Measurements from ENCODE around the gene DCXR.

Gene DCXR

GRCh38 chr17:82031303-82031884 is 6.1 kb downstream of the DCXR start, which contains the start of gene RAC3:
Gene RAC3 (plus strand): TSS chr17:82031678. CDS start chr17:82031762, 84 bp downstream.
- Histone ChIP-seq H3K4me2 (ENCODE audit: low read length) (peak within 1 kb of the TSS; percentile 87), H3K4me3 (ENCODE audit: low read length) (peak within 1 kb of the TSS; percentile 66), H3K9ac (ENCODE audit: low read depth, low read length) (peak within 1 kb of the TSS; percentile 30), H3K4me1 (ENCODE audit: control insufficient read depth, insufficient read depth, low read length) (peaks cover 18% of the 10 kb centered on the region), H3K27me3 (ENCODE audit: control insufficient read depth, insufficient read depth, low read length) (no peaks in the 10 kb centered on the region), H3K9me3 (replicated peaks; ENCODE audit: low read length) (no peaks in the 10 kb centered on the region), H3K36me3 (ENCODE audit: insufficient read depth, low read length) (no peaks in the 10 kb centered on the region)

GRCh38 chr17:82030470-82031302 is 6.8 kb downstream of the DCXR start:
- peak overlapping the region; percentile 87 for H3K4me2 ChIP-seq (ENCODE audit: low read length)
- H3K27me3 ChIP-seq (ENCODE audit: control insufficient read depth, insufficient read depth, low read length) = no peaks in the 10 kb centered on the region
- peaks cover 14% of the 10 kb centered on the region for H3K4me1 ChIP-seq (ENCODE audit: control insufficient read depth, insufficient read depth, low read length)
- no peaks in the 10 kb centered on the region for H3K36me3 ChIP-seq (ENCODE audit: insufficient read depth, low read length)
- peak overlapping the region; percentile 66 for H3K4me3 ChIP-seq (ENCODE audit: low read length)
- no peaks in the 10 kb centered on the region for H3K9me3 ChIP-seq (replicated peaks; ENCODE audit: low read length)
- peak overlapping the region; percentile 30 for H3K9ac ChIP-seq (ENCODE audit: low read depth, low read length)

GRCh38 chr17:82029990-82030469 is 7.5 kb downstream of the DCXR start:
- H3K4me3 ChIP-seq (ENCODE audit: low read length) = no peak overlapping the region
- peak overlapping the region; percentile 87 for H3K4me2 ChIP-seq (ENCODE audit: low read length)
- H3K9me3 ChIP-seq (replicated peaks; ENCODE audit: low read length) = no peaks in the 10 kb centered on the region
- no peaks in the 10 kb centered on the region for H3K27me3 ChIP-seq (ENCODE audit: control insufficient read depth, insufficient read depth, low read length)
- H3K36me3 ChIP-seq (ENCODE audit: insufficient read depth, low read length) = no peaks in the 10 kb centered on the region
- H3K4me1 ChIP-seq (ENCODE audit: control insufficient read depth, insufficient read depth, low read length) = peaks cover 14% of the 10 kb centered on the region
- H3K9ac ChIP-seq (ENCODE audit: low read depth, low read length) = no peak overlapping the region

GRCh38 chr17:82029391-82029790 is 8.1 kb downstream of the DCXR start:
- peaks cover 14% of the 10 kb centered on the region for H3K4me1 ChIP-seq (ENCODE audit: control insufficient read depth, insufficient read depth, low read length)
- no peak overlapping the region for H3K4me3 ChIP-seq (ENCODE audit: low read length)
- no peak overlapping the region for H3K4me2 ChIP-seq (ENCODE audit: low read length)
- no peaks in the 10 kb centered on the region for H3K9me3 ChIP-seq (replicated peaks; ENCODE audit: low read length)
- no peaks in the 10 kb centered on the region for H3K27me3 ChIP-seq (ENCODE audit: control insufficient read depth, insufficient read depth, low read length)
- no peaks in the 10 kb centered on the region for H3K36me3 ChIP-seq (ENCODE audit: insufficient read depth, low read length)
- H3K9ac ChIP-seq (ENCODE audit: low read depth, low read length) = no peak overlapping the region

- Histone ChIP-seq H3K9ac (ENCODE audit: low read depth, low read length) (no peak overlapping the region), H3K4me2 (ENCODE audit: low read length) (no peak overlapping the region), H3K36me3 (ENCODE audit: insufficient read depth, low read length) (no peaks in the 10 kb centered on the region), H3K4me3 (ENCODE audit: low read length) (no peak overlapping the region), H3K27me3 (ENCODE audit: control insufficient read depth, insufficient read depth, low read length) (no peaks in the 10 kb centered on the region), H3K4me1 (ENCODE audit: control insufficient read depth, insufficient read depth, low read length) (peaks cover 18% of the 10 kb centered on the region), H3K9me3 (replicated peaks; ENCODE audit: low read length) (no peaks in the 10 kb centered on the region)
Observed at GRCh38 chr17:82028966-82029365, 8.5 kb downstream of the DCXR start.

GRCh38 chr17:82028246-82028645 is 9.3 kb downstream of the DCXR start:
- no peak overlapping the region for H3K4me2 ChIP-seq (ENCODE audit: low read length)
- H3K9ac ChIP-seq (ENCODE audit: low read depth, low read length) = no peak overlapping the region
- H3K4me3 ChIP-seq (ENCODE audit: low read length) = no peak overlapping the region
- H3K9me3 ChIP-seq (replicated peaks; ENCODE audit: low read length) = no peaks in the 10 kb centered on the region
- H3K27me3 ChIP-seq (ENCODE audit: control insufficient read depth, insufficient read depth, low read length) = no peaks in the 10 kb centered on the region
- H3K36me3 ChIP-seq (ENCODE audit: insufficient read depth, low read length) = no peaks in the 10 kb centered on the region
- H3K4me1 ChIP-seq (ENCODE audit: control insufficient read depth, insufficient read depth, low read length) = peaks cover 23% of the 10 kb centered on the region

- Histone ChIP-seq H3K9me3 (replicated peaks; ENCODE audit: low read length) (no peaks in the 10 kb centered on the region), H3K9ac (ENCODE audit: low read depth, low read length) (no peak overlapping the region), H3K4me1 (ENCODE audit: control insufficient read depth, insufficient read depth, low read length) (peaks cover 28% of the 10 kb centered on the region), H3K36me3 (ENCODE audit: insufficient read depth, low read length) (no peaks in the 10 kb centered on the region), H3K4me2 (ENCODE audit: low read length) (no peak overlapping the region), H3K27me3 (ENCODE audit: control insufficient read depth, insufficient read depth, low read length) (no peaks in the 10 kb centered on the region), H3K4me3 (ENCODE audit: low read length) (no peak overlapping the region)
Observed at GRCh38 chr17:82025401-82026107, 11.9 kb downstream of the DCXR start.

GRCh38 chr17:82024859-82025258 is 12.6 kb downstream of the DCXR start:
- Histone ChIP-seq H3K4me2 (ENCODE audit: low read length) (no peak overlapping the region), H3K36me3 (ENCODE audit: insufficient read depth, low read length) (no peaks in the 10 kb centered on the region), H3K27me3 (ENCODE audit: control insufficient read depth, insufficient read depth, low read length) (no peaks in the 10 kb centered on the region), H3K4me1 (ENCODE audit: control insufficient read depth, insufficient read depth, low read length) (peaks cover 25% of the 10 kb centered on the region), H3K9ac (ENCODE audit: low read depth, low read length) (no peak overlapping the region), H3K4me3 (ENCODE audit: low read length) (no peak overlapping the region), H3K9me3 (replicated peaks; ENCODE audit: low read length) (no peaks in the 10 kb centered on the region)

GRCh38 chr17:82023447-82024241 is 13.9 kb downstream of the DCXR start:
- peak overlapping the region; percentile 77 for H3K9ac ChIP-seq (ENCODE audit: low read depth, low read length)
- no peaks in the 10 kb centered on the region for H3K9me3 ChIP-seq (replicated peaks; ENCODE audit: low read length)
- H3K27me3 ChIP-seq (ENCODE audit: control insufficient read depth, insufficient read depth, low read length) = no peaks in the 10 kb centered on the region
- H3K4me3 ChIP-seq (ENCODE audit: low read length) = peak overlapping the region; percentile 90
- peak overlapping the region; percentile 100 for H3K4me2 ChIP-seq (ENCODE audit: low read length)
- H3K4me1 ChIP-seq (ENCODE audit: control insufficient read depth, insufficient read depth, low read length) = peaks cover 25% of the 10 kb centered on the region
- H3K36me3 ChIP-seq (ENCODE audit: insufficient read depth, low read length) = peaks cover 6% of the 10 kb centered on the region

GRCh38 chr17:82022981-82023446 is 14.5 kb downstream of the DCXR start, which contains the start of gene LRRC45:
Gene LRRC45 (plus strand): TSS chr17:82023305. CDS start chr17:82023644, 339 bp downstream.
- H3K4me1 ChIP-seq (ENCODE audit: control insufficient read depth, insufficient read depth, low read length) = peaks cover 25% of the 10 kb centered on the region
- peak within 1 kb of the TSS; percentile 100 for H3K4me2 ChIP-seq (ENCODE audit: low read length)
- H3K36me3 ChIP-seq (ENCODE audit: insufficient read depth, low read length) = peaks cover 8% of the 10 kb centered on the region
- H3K4me3 ChIP-seq (ENCODE audit: low read length) = peak within 1 kb of the TSS; percentile 96
- H3K27me3 ChIP-seq (ENCODE audit: control insufficient read depth, insufficient read depth, low read length) = no peaks in the 10 kb centered on the region
- peak within 1 kb of the TSS; percentile 87 for H3K9ac ChIP-seq (ENCODE audit: low read depth, low read length)
- H3K9me3 ChIP-seq (replicated peaks; ENCODE audit: low read length) = no peaks in the 10 kb centered on the region
